ENCODE results near the gene A2M.

- TF ChIP-seq, protein P1, sequence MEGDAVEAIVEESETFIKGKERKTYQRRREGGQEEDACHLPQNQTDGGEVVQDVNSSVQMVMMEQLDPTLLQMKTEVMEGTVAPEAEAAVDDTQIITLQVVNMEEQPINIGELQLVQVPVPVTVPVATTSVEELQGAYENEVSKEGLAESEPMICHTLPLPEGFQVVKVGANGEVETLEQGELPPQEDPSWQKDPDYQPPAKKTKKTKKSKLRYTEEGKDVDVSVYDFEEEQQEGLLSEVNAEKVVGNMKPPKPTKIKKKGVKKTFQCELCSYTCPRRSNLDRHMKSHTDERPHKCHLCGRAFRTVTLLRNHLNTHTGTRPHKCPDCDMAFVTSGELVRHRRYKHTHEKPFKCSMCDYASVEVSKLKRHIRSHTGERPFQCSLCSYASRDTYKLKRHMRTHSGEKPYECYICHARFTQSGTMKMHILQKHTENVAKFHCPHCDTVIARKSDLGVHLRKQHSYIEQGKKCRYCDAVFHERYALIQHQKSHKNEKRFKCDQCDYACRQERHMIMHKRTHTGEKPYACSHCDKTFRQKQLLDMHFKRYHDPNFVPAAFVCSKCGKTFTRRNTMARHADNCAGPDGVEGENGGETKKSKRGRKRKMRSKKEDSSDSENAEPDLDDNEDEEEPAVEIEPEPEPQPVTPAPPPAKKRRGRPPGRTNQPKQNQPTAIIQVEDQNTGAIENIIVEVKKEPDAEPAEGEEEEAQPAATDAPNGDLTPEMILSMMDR (IDR thresholded peaks at IDR 0.05; ENCODE audit: insufficient read depth, low read length, poor library complexity, severe bottlenecking): no peak
- TF ChIP-seq EZH2phosphoT487 (conservative IDR thresholded peaks at IDR 0.05; ENCODE audit: low read length): no peak
Observed at GRCh38 chr12:9113296-9113986, 2.3 kb downstream of the A2M start.

Data from SU-DHL-6 (cell line).